ENCODE results near the gene KLHDC4. TPM values are rescaled to one million over a fixed set of nuclear protein-coding genes. Genes with fewer than 3 reads are reported as not detected.

Gene KLHDC4
- total and polyA plus RNA-seq, 8 donors = 25.5 to 119 (median 43.5) TPM

- no peak overlapping the region for H3K27ac ChIP-seq
- H3K27me3 ChIP-seq = no peaks in the 10 kb centered on the region
- TF ChIP-seq EP300 (IDR thresholded peaks at IDR 0.05) = no peak
- no peak for TF ChIP-seq CTCF (IDR thresholded peaks at IDR 0.05)
- intact Hi-C loops (cut with DNase I; ENCODE audit: low total_unique reads) = no loop called here
- no peak for DNase-seq
- H3K36me3 ChIP-seq = peaks cover 19 to 83% (median 71%) of the 10 kb centered on the region in 4 donors
- 80 to 91% (median 86%) methylated on average over 9 to 17 of the region's 17 CpGs for WGBS, 5 donors
- H3K4me1 ChIP-seq = peaks cover 0 to 22% (median 15%) of the 10 kb centered on the region in 4 donors
- no peaks in the 10 kb centered on the region for H3K9me3 ChIP-seq
- H3K4me3 ChIP-seq = no peak overlapping the region
These were observed 58.7 kb downstream of the KLHDC4 start for GRCh38 chr16:87707097-87707496.

- no peaks in the 10 kb centered on the region for H3K27me3 ChIP-seq
- intact Hi-C loops (cut with DNase I; ENCODE audit: low total_unique reads) = no loop called here
- H3K4me1 ChIP-seq = peaks cover 0 to 22% (median 15%) of the 10 kb centered on the region in 4 donors
- WGBS, 5 donors = 41 to 63% (median 49%) methylated on average over 13 to 28 of the region's 28 CpGs
- no peak for TF ChIP-seq POLR2A (IDR thresholded peaks at IDR 0.05)
- TF ChIP-seq POLR2AphosphoS5 (IDR thresholded peaks at IDR 0.05) = no peak
- TF ChIP-seq EP300 (IDR thresholded peaks at IDR 0.05) = no peak
- TF ChIP-seq CTCF (IDR thresholded peaks at IDR 0.05) = no peak
- H3K27ac ChIP-seq = no peak overlapping the region
- H3K36me3 ChIP-seq = peaks cover 19 to 83% (median 71%) of the 10 kb centered on the region in 4 donors
- peak overlapping the region in 1 of 4 donors; percentile 25 for H3K4me3 ChIP-seq
- DNase-seq = peak in 1 of 2 donors; percentile 55
- H3K9me3 ChIP-seq = no peaks in the 10 kb centered on the region
These were observed 59.3 kb downstream of the KLHDC4 start for GRCh38 chr16:87706278-87707000.

GRCh38 chr16:87705771-87706277 is 60.0 kb downstream of the KLHDC4 start:
- intact Hi-C loops (cut with DNase I; ENCODE audit: low total_unique reads) = no loop called here
- WGBS, 5 donors = 17 to 45% (median 21%) methylated on average over 23 to 31 of the region's 31 CpGs
- Histone ChIP-seq H3K4me1 (peaks cover 0 to 22% (median 15%) of the 10 kb centered on the region in 4 donors), H3K27me3 (no peaks in the 10 kb centered on the region), H3K4me3 (peak overlapping the region in 3 of 4 donors; percentile 12 to 25 (median 13)), H3K36me3 (peaks cover 16 to 83% (median 70%) of the 10 kb centered on the region in 4 donors), H3K9me3 (no peaks in the 10 kb centered on the region), H3K27ac (no peak overlapping the region)
- no peak for TF ChIP-seq POLR2AphosphoS5 (IDR thresholded peaks at IDR 0.05)
- TF ChIP-seq CTCF (IDR thresholded peaks at IDR 0.05) = no peak
- TF ChIP-seq POLR2A (IDR thresholded peaks at IDR 0.05) = no peak
- TF ChIP-seq EP300 (IDR thresholded peaks at IDR 0.05) = no peak
- peak; percentile 37 to 74 for DNase-seq

DNA sequence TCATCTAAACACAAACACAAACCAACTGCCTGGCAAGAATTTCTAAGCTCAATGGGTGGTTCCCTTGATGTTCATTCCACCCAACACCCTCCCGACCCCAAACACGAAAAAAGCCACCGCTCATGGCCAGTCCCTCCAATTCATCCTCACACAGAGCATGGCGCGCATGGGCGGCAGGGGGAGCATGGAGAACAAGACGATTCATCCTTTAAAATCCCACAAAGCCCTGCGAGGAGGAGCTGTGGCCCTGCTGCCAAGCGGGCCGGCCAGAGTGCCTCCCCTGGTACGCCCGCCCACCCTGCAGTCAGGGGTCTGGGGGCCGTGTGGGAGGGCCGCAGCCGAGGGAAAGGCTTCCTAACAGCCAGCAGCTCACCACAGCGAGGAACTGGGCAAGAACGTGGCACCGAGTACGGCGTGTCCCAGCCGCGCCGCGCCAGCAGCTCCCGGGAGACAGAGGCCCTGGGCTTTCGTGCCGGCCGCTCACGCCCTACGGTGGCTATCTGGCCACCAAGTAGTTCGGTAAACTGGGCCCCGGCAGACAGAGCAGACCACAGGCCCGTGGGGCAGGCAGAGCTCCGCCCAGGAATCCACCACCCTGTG is 60.9 kb downstream of the KLHDC4 start:
- peaks cover 0 to 22% (median 15%) of the 10 kb centered on the region in 4 donors for H3K4me1 ChIP-seq
- WGBS, 5 donors = 93 to 97% (median 95%) methylated on average over 18 to 34 of the region's 34 CpGs
- DNase-seq = no peak
- H3K27me3 ChIP-seq = no peaks in the 10 kb centered on the region
- no peaks in the 10 kb centered on the region for H3K9me3 ChIP-seq
- H3K27ac ChIP-seq = no peak overlapping the region
- intact Hi-C loops (cut with DNase I; ENCODE audit: low total_unique reads) = no loop called here
- TF ChIP-seq EP300 (IDR thresholded peaks at IDR 0.05) = no peak
- no peak for TF ChIP-seq CTCF (IDR thresholded peaks at IDR 0.05)
- no peak for TF ChIP-seq POLR2A (IDR thresholded peaks at IDR 0.05)
- TF ChIP-seq POLR2AphosphoS5 (IDR thresholded peaks at IDR 0.05) = no peak
- no peak overlapping the region for H3K4me3 ChIP-seq
- peaks cover 7 to 78% (median 66%) of the 10 kb centered on the region in 4 donors for H3K36me3 ChIP-seq
